SK-N-SH (cell line): ENCODE measurements around the gene PPAN. TPM values are rescaled to one million over a fixed set of nuclear protein-coding genes. Genes with fewer than 3 reads are reported as not detected.

Experiments
- CTCF ChIA-PET: fragments of 300-600, 350-600 bp; formaldehyde crosslinking; extraction: SDS; loops from one replicate; lab custom pipeline; 2021; lab: Yijun Ruan, JAX
- POLR2A ChIA-PET: fragments of 350-600 bp; sonication (Branson Sonifier 250); formaldehyde crosslinking; extraction: SDS; loops from one replicate; lab custom pipeline; 2020; ENCODE audit warnings: antibody characterized with exemption, inconsistent platforms; lab: Yijun Ruan, JAX
- DNase-seq: peaks from one replicate; pipeline ENCODE4 v3.0.0; 2012
- H2AFZ ChIP-seq: fragments of 200-600 bp; sonication (generic); 2 replicates; pipeline ENCODE4 v1.8.1; 2016; ENCODE audit warnings: antibody characterized with exemption, mild to moderate bottlenecking, low read depth
- H3F3A ChIP-seq: fragments of 200-600 bp; sonication (generic); replicated peaks from 2 replicates; pipeline ENCODE3; 2016; ENCODE audit warnings: antibody characterized with exemption, mild to moderate bottlenecking; ENCODE audit not compliant: insufficient read depth
- H3K27ac ChIP-seq, 2 experiments: fragments of 200-500 bp in 1 of 2; fragments of 200-600 bp in 1 of 2; sonication (Bioruptor generic) in 1 of 2; sonication (generic), shearing (Covaris generic) in 1 of 2; 2 replicates each; pipeline versions ENCODE4 v1.5.1 to v1.6.1; 2014 to 2016; ENCODE audit warnings: low read depth in 2 of 2, inconsistent platforms in 1 of 2, low read length in 1 of 2, mild to moderate bottlenecking in 1 of 2, mixed read lengths in 1 of 2
- H3K27me3 ChIP-seq: fragments of 200-600 bp; sonication (generic), shearing (Covaris generic); 2 replicates; pipeline ENCODE4 v1.6.1; 2016; ENCODE audit warnings: mixed run types; ENCODE audit not compliant: insufficient read depth
- H3K36me3 ChIP-seq, 2 experiments: fragments of 200-500 bp in 1 of 2; fragments of 200-600 bp in 1 of 2; sonication (Bioruptor generic) in 1 of 2; sonication (generic) in 1 of 2; replicated peaks in 1 of 2; 2 replicates each; pipeline versions ENCODE3 to v1.5.1; 2014 to 2016; ENCODE audit warnings: low read length in 1 of 2, mild to moderate bottlenecking in 1 of 2; ENCODE audit not compliant: insufficient read depth in 2 of 2, control insufficient read depth in 1 of 2
- H3K4me1 ChIP-seq, 2 experiments: fragments of 200-500 bp in 1 of 2; fragments of 200-600 bp in 1 of 2; sonication (Bioruptor generic) in 1 of 2; sonication (generic), shearing (Covaris generic) in 1 of 2; 2 replicates each; pipeline versions ENCODE4 v1.5.1 to v1.6.1; 2014 to 2016; ENCODE audit warnings: low read depth in 1 of 2, low read length in 1 of 2, mixed run types in 1 of 2; ENCODE audit not compliant: insufficient read depth in 2 of 2, control insufficient read depth in 1 of 2
- H3K4me2 ChIP-seq: fragments of 200-600 bp; sonication (generic), shearing (Covaris generic); 2 replicates; pipeline ENCODE4 v1.6.1; 2017; ENCODE audit warnings: mixed run types
- H3K4me3 ChIP-seq, 2 experiments: fragments of 200-500 bp in 1 of 2; fragments of 200-600 bp in 1 of 2; sonication (Bioruptor generic) in 1 of 2; sonication (generic), shearing (Covaris generic) in 1 of 2; 2 replicates each; pipeline versions ENCODE4 v1.5.1 to v1.8.1; 2014 to 2016; ENCODE audit warnings: low read depth in 2 of 2, inconsistent platforms in 1 of 2, low read length in 1 of 2, mild to moderate bottlenecking in 1 of 2, mixed read lengths in 1 of 2, moderate library complexity in 1 of 2
- H3K79me2 ChIP-seq: fragments of 200-600 bp; sonication (generic); 2 replicates; pipeline ENCODE4 v1.8.1; 2017; ENCODE audit warnings: mild to moderate bottlenecking; ENCODE audit not compliant: insufficient read depth
- H3K9ac ChIP-seq: fragments of 200-600 bp; sonication (generic); 2 replicates; pipeline ENCODE4 v1.6.1; 2017; ENCODE audit warnings: mixed run types
- H3K9me2 ChIP-seq: fragments of 200-600 bp; sonication (generic); 2 replicates; pipeline ENCODE4 v1.6.1; 2017; ENCODE audit warnings: mixed run types
- H3K9me3 ChIP-seq: fragments of 200-600 bp; sonication (generic); 2 replicates; pipeline ENCODE4 v1.6.1; 2017; ENCODE audit warnings: mixed run types, mild to moderate bottlenecking, moderate library complexity
- H4K20me1 ChIP-seq: fragments of 200-600 bp; sonication (generic); 2 replicates; pipeline ENCODE4 v1.6.1; 2017; ENCODE audit warnings: mild to moderate bottlenecking, mixed run types; ENCODE audit not compliant: insufficient read depth
- CHD2 ChIP-seq: fragments of 150-350 bp; IDR thresholded peaks from 2 replicates; pipeline ENCODE4 v1.6.1; 2018; ENCODE audit warnings: low read length; ENCODE audit not compliant: partially characterized antibody
- ELF1 ChIP-seq: IDR thresholded peaks from 2 replicates; pipeline ENCODE4 v1.4.0; 2012
- GABPA ChIP-seq: IDR thresholded peaks from 2 replicates; pipeline ENCODE4 v1.4.0; 2012; ENCODE audit warnings: low read depth, mild to moderate bottlenecking
- GATA2 ChIP-seq: sonication (generic); formaldehyde crosslinking; IDR thresholded peaks from 2 replicates; pipeline ENCODE4 v1.5.0; 2020; ENCODE audit warnings: mild to moderate bottlenecking, missing genetic modification reagents
- JUND ChIP-seq: IDR thresholded peaks from 2 replicates; pipeline ENCODE4 v1.4.0; 2012
- NFIC ChIP-seq: IDR thresholded peaks from 2 replicates; pipeline ENCODE4 v1.4.0; 2012; ENCODE audit warnings: borderline replicate concordance
- PBX3 ChIP-seq: IDR thresholded peaks from 2 replicates; pipeline ENCODE4; 2012
- POLR2AphosphoS5 ChIP-seq: IDR thresholded peaks from 2 replicates; pipeline ENCODE4 v1.6.1; 2012; ENCODE audit warnings: low read depth, low read length
- RAD21 ChIP-seq: IDR thresholded peaks from 2 replicates; pipeline ENCODE4 v1.6.1; 2012; ENCODE audit warnings: mild to moderate bottlenecking, low read length
- RFX5 ChIP-seq: IDR thresholded peaks from 2 replicates; pipeline ENCODE4 v1.6.1; 2012; ENCODE audit warnings: mild to moderate bottlenecking, improper control_type of control experiment, low read length
- RXRA ChIP-seq: IDR thresholded peaks from 2 replicates; pipeline ENCODE4 v1.4.0; 2012; ENCODE audit warnings: low read depth, mild to moderate bottlenecking, borderline replicate concordance
- TAF1 ChIP-seq: IDR thresholded peaks from 2 replicates; pipeline ENCODE4 v1.6.1; 2012; ENCODE audit warnings: low read depth, mild to moderate bottlenecking, low read length, moderate library complexity, borderline replicate concordance
- TEAD4 ChIP-seq: IDR thresholded peaks from 2 replicates; pipeline ENCODE4 v1.4.0; 2012; ENCODE audit warnings: mild to moderate bottlenecking, borderline replicate concordance; ENCODE audit not compliant: insufficient read depth
- WGBS: methylation state at CpG from one replicate; pipeline ENCODE4 v1.1.6; 2017; ENCODE audit warnings: low lambda C conversion rate; 5-methylcytosine and 5-hydroxymethylcytosine counted together
- polyA plus RNA-seq, 3 experiments: library from polyadenylated mRNA; depleted of rRNA; stranded (reverse); fragments of >200 nt; gene quantifications; 2 replicates each; pipeline ENCODE4 v1.2.3, GENCODE V29; 2012
- TF ChIP-seq, protein P1 (sequence below): fragments of 200-600 bp; sonication (generic); IDR thresholded peaks from 2 replicates; pipeline ENCODE4 v1.6.1; 2017; ENCODE audit warnings: antibody characterized with exemption, mild to moderate bottlenecking, moderate library complexity
- TF ChIP-seq, protein P2 (sequence below): IDR thresholded peaks from 2 replicates; pipeline ENCODE4 v1.4.0; 2012; ENCODE audit warnings: low read depth, borderline replicate concordance
- TF ChIP-seq, protein P3 (sequence below): IDR thresholded peaks from 2 replicates; pipeline ENCODE4 v1.4.0; 2012; ENCODE audit warnings: low read depth

Gene PPAN
- polyA plus RNA-seq, 1 of the 3 experiments (the other 2 are of a cell fraction), result 75.6 TPM

GRCh38 chr19:10141973-10142372 is 35.8 kb downstream of the PPAN start:
- Histone ChIP-seq H3K4me2 (no peak overlapping the region), H3K9ac (no peak overlapping the region), H4K20me1 (no peaks in the 10 kb centered on the region), H3K4me3 (no peak overlapping the region), H2AFZ (no peak overlapping the region), H3K36me3 (peaks cover 36 to 89% of the 10 kb centered on the region in 2 experiments), H3K27me3 (no peaks in the 10 kb centered on the region), H3K27ac (no peak overlapping the region; a peak in 1 of 4 replicates), H3K9me2 (no peaks in the 10 kb centered on the region), H3K4me1 (peaks cover 0 to 37% of the 10 kb centered on the region in 2 experiments; a peak in 1 of 4 replicates), H3K9me3 (no peaks in the 10 kb centered on the region), H3K79me2 (no peaks in the 10 kb centered on the region), H3F3A (no peaks in the 10 kb centered on the region)
- ChIA-PET CTCF (interaction anchor here (0.6 kb wide), 1 partner anchor 24 kb away, joined by 3 read pairs; no protein-coding TSS in a partner anchor), POLR2A (no interaction called here)
- no peak for DNase-seq
- WGBS, result 100% methylated on average over 5 of the region's 18 CpGs
- no peak for TF ChIP-seq PBX3
- TF ChIP-seq, protein P1, sequence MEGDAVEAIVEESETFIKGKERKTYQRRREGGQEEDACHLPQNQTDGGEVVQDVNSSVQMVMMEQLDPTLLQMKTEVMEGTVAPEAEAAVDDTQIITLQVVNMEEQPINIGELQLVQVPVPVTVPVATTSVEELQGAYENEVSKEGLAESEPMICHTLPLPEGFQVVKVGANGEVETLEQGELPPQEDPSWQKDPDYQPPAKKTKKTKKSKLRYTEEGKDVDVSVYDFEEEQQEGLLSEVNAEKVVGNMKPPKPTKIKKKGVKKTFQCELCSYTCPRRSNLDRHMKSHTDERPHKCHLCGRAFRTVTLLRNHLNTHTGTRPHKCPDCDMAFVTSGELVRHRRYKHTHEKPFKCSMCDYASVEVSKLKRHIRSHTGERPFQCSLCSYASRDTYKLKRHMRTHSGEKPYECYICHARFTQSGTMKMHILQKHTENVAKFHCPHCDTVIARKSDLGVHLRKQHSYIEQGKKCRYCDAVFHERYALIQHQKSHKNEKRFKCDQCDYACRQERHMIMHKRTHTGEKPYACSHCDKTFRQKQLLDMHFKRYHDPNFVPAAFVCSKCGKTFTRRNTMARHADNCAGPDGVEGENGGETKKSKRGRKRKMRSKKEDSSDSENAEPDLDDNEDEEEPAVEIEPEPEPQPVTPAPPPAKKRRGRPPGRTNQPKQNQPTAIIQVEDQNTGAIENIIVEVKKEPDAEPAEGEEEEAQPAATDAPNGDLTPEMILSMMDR, result no peak
- TF ChIP-seq, protein P2, sequence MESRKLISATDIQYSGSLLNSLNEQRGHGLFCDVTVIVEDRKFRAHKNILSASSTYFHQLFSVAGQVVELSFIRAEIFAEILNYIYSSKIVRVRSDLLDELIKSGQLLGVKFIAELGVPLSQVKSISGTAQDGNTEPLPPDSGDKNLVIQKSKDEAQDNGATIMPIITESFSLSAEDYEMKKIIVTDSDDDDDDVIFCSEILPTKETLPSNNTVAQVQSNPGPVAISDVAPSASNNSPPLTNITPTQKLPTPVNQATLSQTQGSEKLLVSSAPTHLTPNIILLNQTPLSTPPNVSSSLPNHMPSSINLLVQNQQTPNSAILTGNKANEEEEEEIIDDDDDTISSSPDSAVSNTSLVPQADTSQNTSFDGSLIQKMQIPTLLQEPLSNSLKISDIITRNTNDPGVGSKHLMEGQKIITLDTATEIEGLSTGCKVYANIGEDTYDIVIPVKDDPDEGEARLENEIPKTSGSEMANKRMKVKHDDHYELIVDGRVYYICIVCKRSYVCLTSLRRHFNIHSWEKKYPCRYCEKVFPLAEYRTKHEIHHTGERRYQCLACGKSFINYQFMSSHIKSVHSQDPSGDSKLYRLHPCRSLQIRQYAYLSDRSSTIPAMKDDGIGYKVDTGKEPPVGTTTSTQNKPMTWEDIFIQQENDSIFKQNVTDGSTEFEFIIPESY, result no peak
- TF ChIP-seq RXRA, result no peak
- no peak for TF ChIP-seq GATA2
- no peak for TF ChIP-seq CHD2
- TF ChIP-seq TAF1, result no peak
- TF ChIP-seq, protein P3, sequence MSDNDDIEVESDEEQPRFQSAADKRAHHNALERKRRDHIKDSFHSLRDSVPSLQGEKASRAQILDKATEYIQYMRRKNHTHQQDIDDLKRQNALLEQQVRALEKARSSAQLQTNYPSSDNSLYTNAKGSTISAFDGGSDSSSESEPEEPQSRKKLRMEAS, result no peak
- TF ChIP-seq POLR2AphosphoS5, result no peak
- no peak for TF ChIP-seq TEAD4
- TF ChIP-seq NFIC, result no peak
- no peak for TF ChIP-seq RAD21
- TF ChIP-seq RFX5, result no peak
- TF ChIP-seq JUND, result no peak
- no peak for TF ChIP-seq GABPA
- no peak for TF ChIP-seq ELF1
